HEK293T (cell line): ENCODE measurements around the gene SLC6A13.

Experiments
- CTCF ChIA-PET: fragments of 350-600 bp; formaldehyde crosslinking; extraction: SDS; loops from one replicate; lab custom pipeline; 2021; ENCODE audit warnings: antibody characterized with exemption, inconsistent platforms; lab: Yijun Ruan, JAX
- POLR2A ChIA-PET: fragments of 350-600 bp; formaldehyde crosslinking; extraction: SDS; loops from one replicate; lab custom pipeline; 2020; ENCODE audit warnings: antibody characterized with exemption, inconsistent platforms; lab: Yijun Ruan, JAX
- DNase-seq: peaks from one replicate; pipeline ENCODE4 v3.0.0; 2012; ENCODE audit warnings: mixed read lengths; ENCODE audit errors: extremely low spot score
- ARNT ChIP-seq: fragments of 450-650 bp; IDR thresholded peaks from 2 replicates; pipeline ENCODE4 v1.6.1; 2017; ENCODE audit warnings: mild to moderate bottlenecking
- BHLHE40 ChIP-seq: fragments of 450-650 bp; IDR thresholded peaks from 2 replicates; pipeline ENCODE4 v1.6.1; 2016; ENCODE audit warnings: mild to moderate bottlenecking, moderate library complexity, borderline replicate concordance
- CTBP1 ChIP-seq: fragments of 450-650 bp; IDR thresholded peaks from 2 replicates; pipeline ENCODE4 v1.6.1; 2016; ENCODE audit warnings: borderline replicate concordance
- ELF4 ChIP-seq: fragments of 450-650 bp; IDR thresholded peaks from 2 replicates; pipeline ENCODE4 v1.6.1; 2017; ENCODE audit warnings: antibody characterized with exemption
- FOXA1 ChIP-seq: fragments of 450-650 bp; IDR thresholded peaks from 2 replicates; pipeline ENCODE4 v1.6.1; 2016; ENCODE audit warnings: mild to moderate bottlenecking
- FOXK2 ChIP-seq: fragments of 450-650 bp; IDR thresholded peaks from 2 replicates; pipeline ENCODE4 v1.6.1; 2016; ENCODE audit warnings: mild to moderate bottlenecking
- FOXM1 ChIP-seq: fragments of 450-650 bp; IDR thresholded peaks from 2 replicates; pipeline ENCODE4 v1.6.1; 2017; ENCODE audit warnings: mild to moderate bottlenecking, borderline replicate concordance
- HDGF ChIP-seq: fragments of 450-650 bp; IDR thresholded peaks from 2 replicates; pipeline ENCODE4 v1.6.1; 2017; ENCODE audit warnings: antibody characterized with exemption, borderline replicate concordance
- L3MBTL2 ChIP-seq: fragments of 450-650 bp; conservative IDR thresholded peaks from 2 replicates; pipeline ENCODE4 v1.6.1; 2016; ENCODE audit warnings: mild to moderate bottlenecking
- LEF1 ChIP-seq: fragments of 450-650 bp; IDR thresholded peaks from 2 replicates; pipeline ENCODE4 v1.6.1; 2017; ENCODE audit warnings: mild to moderate bottlenecking, borderline replicate concordance
- NFRKB ChIP-seq: fragments of 450-650 bp; IDR thresholded peaks from 2 replicates; pipeline ENCODE4 v1.6.1; 2016; ENCODE audit warnings: mild to moderate bottlenecking, moderate library complexity
- PKNOX1 ChIP-seq: fragments of 450-650 bp; IDR thresholded peaks from 2 replicates; pipeline ENCODE4 v1.6.1; 2016
- SP1 ChIP-seq: fragments of 450-650 bp; IDR thresholded peaks from 2 replicates; pipeline ENCODE4 v1.6.1; 2017
- SUZ12 ChIP-seq: fragments of 450-650 bp; IDR thresholded peaks from 2 replicates; pipeline ENCODE4 v1.6.1; 2016; ENCODE audit warnings: mild to moderate bottlenecking
- TARDBP ChIP-seq: fragments of 450-650 bp; IDR thresholded peaks from 2 replicates; pipeline ENCODE4 v1.6.1; 2016
- ZNF384 ChIP-seq: fragments of 450-650 bp; IDR thresholded peaks from 2 replicates; pipeline ENCODE4 v1.6.1; 2016

Gene SLC6A13

GRCh38 chr12:256958-257357 lies 5.7 kb downstream of the SLC6A13 start:
- TF ChIP-seq SP1, result no peak
- TF ChIP-seq ARNT, result no peak
- TF ChIP-seq TARDBP, result no peak
- TF ChIP-seq HDGF, result no peak
- no peak for TF ChIP-seq FOXM1
- TF ChIP-seq ELF4, result no peak
- TF ChIP-seq LEF1, result no peak
- no peak for TF ChIP-seq NFRKB
- DNase-seq, result no peak
- ChIA-PET POLR2A (no interaction called here), CTCF (no interaction called here)

- CTCF ChIA-PET, result no interaction called here
- POLR2A ChIA-PET, result no interaction called here
- TF ChIP-seq ARNT, result no peak
- TF ChIP-seq SUZ12, result no peak
- no peak for TF ChIP-seq ZNF384
- TF ChIP-seq HDGF, result no peak
- TF ChIP-seq FOXA1, result no peak
- no peak for TF ChIP-seq CTBP1
- no peak for TF ChIP-seq PKNOX1
- no peak for TF ChIP-seq SP1
- no peak for TF ChIP-seq LEF1
- no peak for TF ChIP-seq FOXM1
- no peak for TF ChIP-seq NFRKB
- no peak for TF ChIP-seq ELF4
- TF ChIP-seq FOXK2, result no peak
- TF ChIP-seq BHLHE40, result no peak
- TF ChIP-seq TARDBP, result no peak
- TF ChIP-seq L3MBTL2, result no peak
- DNase-seq, result no peak
Measured at GRCh38 chr12:256225-256624, 6.4 kb downstream of the SLC6A13 start.

GRCh38 chr12:254912-255311 lies 7.7 kb downstream of the SLC6A13 start:
- TF ChIP-seq FOXM1, result no peak
- no peak for TF ChIP-seq ELF4
- TF ChIP-seq SUZ12, result no peak
- TF ChIP-seq FOXA1, result no peak
- TF ChIP-seq ZNF384, result no peak
- TF ChIP-seq HDGF, result no peak
- ChIA-PET CTCF (interaction anchor here (0.6 kb wide), 1 partner anchor 73 kb away, joined by 3 read pairs; no protein-coding TSS in a partner anchor), POLR2A (no interaction called here)
- no peak for DNase-seq

GRCh38 chr12:254039-254438 lies 8.6 kb downstream of the SLC6A13 start:
- DNase-seq, result no peak
- TF ChIP-seq FOXA1, result no peak
- TF ChIP-seq CTBP1, result no peak
- no peak for TF ChIP-seq TARDBP
- no peak for TF ChIP-seq HDGF
- TF ChIP-seq FOXM1, result no peak
- TF ChIP-seq ELF4, result no peak
- TF ChIP-seq SUZ12, result no peak
- no peak for TF ChIP-seq ARNT
- TF ChIP-seq FOXK2, result no peak
- no peak for TF ChIP-seq L3MBTL2
- no peak for TF ChIP-seq BHLHE40
- TF ChIP-seq ZNF384, result no peak
- TF ChIP-seq NFRKB, result no peak
- TF ChIP-seq LEF1, result no peak
- TF ChIP-seq SP1, result no peak
- no peak for TF ChIP-seq PKNOX1
- ChIA-PET CTCF (no interaction called here), POLR2A (no interaction called here)

- DNase-seq, result no peak
- TF ChIP-seq SUZ12 (no peak), HDGF (no peak), FOXA1 (no peak), TARDBP (no peak), NFRKB (no peak), ARNT (no peak), FOXK2 (no peak), ZNF384 (no peak)
- ChIA-PET CTCF (no interaction called here), POLR2A (no interaction called here)
Measured at GRCh38 chr12:253116-253831, 9.4 kb downstream of the SLC6A13 start.

GRCh38 chr12:252636-253035 lies 10.0 kb downstream of the SLC6A13 start:
- DNase-seq, result no peak
- CTCF ChIA-PET, result no interaction called here
- POLR2A ChIA-PET, result no interaction called here
- TF ChIP-seq SP1 (no peak), FOXM1 (no peak), LEF1 (no peak), NFRKB (no peak), FOXA1 (no peak), ARNT (no peak)

GRCh38 chr12:247271-247670 lies 15.4 kb downstream of the SLC6A13 start:
- POLR2A ChIA-PET, result no interaction called here
- TF ChIP-seq NFRKB, result no peak
- TF ChIP-seq CTBP1, result no peak
- TF ChIP-seq FOXA1, result no peak
- no peak for TF ChIP-seq HDGF
- no peak for TF ChIP-seq SUZ12
- no peak for TF ChIP-seq FOXM1
- no peak for TF ChIP-seq ELF4
- no peak for TF ChIP-seq PKNOX1
- no peak for TF ChIP-seq TARDBP
- no peak for TF ChIP-seq LEF1
- TF ChIP-seq FOXK2, result no peak
- no peak for TF ChIP-seq L3MBTL2
- TF ChIP-seq SP1, result no peak
- no peak for DNase-seq
- CTCF ChIA-PET, result interaction anchor here (0.7 kb wide), 1 partner anchor 88 kb away, joined by 3 read pairs; no protein-coding TSS in a partner anchor
